ENCODE data around the gene TCERG1L. TPM values are rescaled to one million over a fixed set of nuclear protein-coding genes. Genes with fewer than 3 reads are reported as not detected.

The TCERG1L gene
- total RNA-seq, 1 experiment from 2014 or later = not detected

GRCh38 chr10:131090761-131091661 is 220.5 kb downstream of the TCERG1L start:
- H3K4me1 ChIP-seq (ENCODE audit: control insufficient read depth, insufficient read depth, low read length) = no peaks in the 10 kb centered on the region
- H3K36me3 ChIP-seq (ENCODE audit: control insufficient read depth, insufficient read depth, low read length) = no peaks in the 10 kb centered on the region
- intact Hi-C loops (cut with micrococcal nuclease; ENCODE audit: unreplicated experiment) = no loop called here
- POLR2A ChIA-PET = no interaction called here
- no TSS peak for BruUV-seq (replicated peaks)
- in situ Hi-C loops (cut with HindIII; ENCODE audit: low pct_unique_long_range_greater_than_20kb, low sequenced_read_pairs) = no loop called here
- TF ChIP-seq SIN3A (IDR thresholded peaks at IDR 0.05; ENCODE audit: borderline replicate concordance, insufficient read depth, low read depth, low read length) (no peak), TCF7L2 (IDR thresholded peaks at IDR 0.05; ENCODE audit: low read depth, low read length) (no peak)
- no peak overlapping the region for H3K27ac ChIP-seq (ENCODE audit: low read length)
- ATAC-seq (0 out of 2 replicates have a peak, but pooled peaks have one; percentile 16), DNase-seq (ENCODE audit: low read depth, low spot score) (no peak)
- CTCF ChIA-PET = no interaction called here
- H3K4me3 ChIP-seq (ENCODE audit: low read depth in 2 of 2, low read length in 2 of 2) = no peak overlapping the region
- no peaks in the 10 kb centered on the region for H3K9me3 ChIP-seq (ENCODE audit: control insufficient read depth, insufficient read depth, low read depth, low read length)
- H3K27me3 ChIP-seq (ENCODE audit: control insufficient read depth, insufficient read depth, low read length) = no peaks in the 10 kb centered on the region; the same call in 1 of the 2 replicates

DNA sequence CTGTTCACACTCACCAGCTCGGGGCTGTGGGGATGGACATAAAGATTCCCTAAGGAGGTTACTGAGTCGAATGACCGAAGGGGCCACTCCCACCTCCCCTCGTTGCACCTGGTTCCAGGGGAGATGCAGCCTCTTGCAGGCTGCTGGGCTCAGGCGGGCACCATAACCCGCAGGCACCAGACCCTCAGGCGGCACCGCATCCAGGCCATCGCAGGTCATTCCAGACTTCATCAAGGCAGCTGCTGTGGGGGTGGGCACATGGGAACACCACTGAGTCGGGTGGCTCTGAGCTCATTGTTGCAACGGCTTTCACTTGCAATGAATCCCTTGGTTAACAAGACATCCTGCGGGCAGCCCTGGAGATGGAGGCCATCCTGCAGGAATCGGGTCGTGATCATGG is 221.7 kb downstream of the TCERG1L start:
- Histone ChIP-seq H3K36me3 (ENCODE audit: control insufficient read depth, insufficient read depth, low read length) (no peaks in the 10 kb centered on the region), H3K4me1 (ENCODE audit: control insufficient read depth, insufficient read depth, low read length) (no peaks in the 10 kb centered on the region), H3K4me3 (ENCODE audit: low read depth in 2 of 2, low read length in 2 of 2) (no peak overlapping the region), H3K9me3 (ENCODE audit: control insufficient read depth, insufficient read depth, low read depth, low read length) (no peaks in the 10 kb centered on the region), H3K27ac (ENCODE audit: low read length) (no peak overlapping the region), H3K27me3 (ENCODE audit: control insufficient read depth, insufficient read depth, low read length) (no peaks in the 10 kb centered on the region; the same call in 1 of the 2 replicates)
- in situ Hi-C loops (cut with HindIII; ENCODE audit: low pct_unique_long_range_greater_than_20kb, low sequenced_read_pairs) (no loop called here), intact Hi-C loops (cut with micrococcal nuclease; ENCODE audit: unreplicated experiment) (no loop called here)
- DNase-seq (ENCODE audit: low read depth, low spot score) (no peak), ATAC-seq (no peak)
- no TSS peak for BruUV-seq (replicated peaks)
- ChIA-PET POLR2A (interaction anchor here (0.7 kb wide), 1 partner anchor 12 kb away, joined by 3 read pairs; no protein-coding TSS in a partner anchor), CTCF (no interaction called here)
- TF ChIP-seq REST (IDR thresholded peaks at IDR 0.05; ENCODE audit: insufficient read depth in 1 of 2, low read depth in 2 of 2, low read length in 1 of 2) (no peak), CTCF (IDR thresholded peaks at IDR 0.05) (no peak), TCF7L2 (IDR thresholded peaks at IDR 0.05; ENCODE audit: low read depth, low read length) (no peak), POLR2AphosphoS5 (IDR thresholded peaks at IDR 0.05; ENCODE audit: low read depth, low read length) (no peak), SIN3A (IDR thresholded peaks at IDR 0.05; ENCODE audit: borderline replicate concordance, insufficient read depth, low read depth, low read length) (no peak)

GRCh38 chr10:131089150-131089549 is 222.4 kb downstream of the TCERG1L start:
- H3K36me3 ChIP-seq (ENCODE audit: control insufficient read depth, insufficient read depth, low read length) = no peaks in the 10 kb centered on the region
- H3K27ac ChIP-seq (ENCODE audit: low read length) = no peak overlapping the region
- H3K27me3 ChIP-seq (ENCODE audit: control insufficient read depth, insufficient read depth, low read length) = no peaks in the 10 kb centered on the region; the same call in 1 of the 2 replicates
- BruUV-seq (replicated peaks) = no TSS peak
- DNase-seq (ENCODE audit: low read depth, low spot score) (no peak), ATAC-seq (no peak)
- POLR2A ChIA-PET = no interaction called here
- H3K4me1 ChIP-seq (ENCODE audit: control insufficient read depth, insufficient read depth, low read length) = no peaks in the 10 kb centered on the region
- H3K9me3 ChIP-seq (ENCODE audit: control insufficient read depth, insufficient read depth, low read depth, low read length) = no peaks in the 10 kb centered on the region
- CTCF ChIA-PET = no interaction called here
- intact Hi-C loops (cut with micrococcal nuclease; ENCODE audit: unreplicated experiment) = no loop called here
- in situ Hi-C loops (cut with HindIII; ENCODE audit: low pct_unique_long_range_greater_than_20kb, low sequenced_read_pairs) = no loop called here
- no peak for TF ChIP-seq REST (IDR thresholded peaks at IDR 0.05; ENCODE audit: insufficient read depth in 1 of 2, low read depth in 2 of 2, low read length in 1 of 2)
- TF ChIP-seq TCF7L2 (IDR thresholded peaks at IDR 0.05; ENCODE audit: low read depth, low read length) = no peak
- TF ChIP-seq CTCF (IDR thresholded peaks at IDR 0.05) = no peak
- no peak for TF ChIP-seq SIN3A (IDR thresholded peaks at IDR 0.05; ENCODE audit: borderline replicate concordance, insufficient read depth, low read depth, low read length)
- no peak for TF ChIP-seq POLR2AphosphoS5 (IDR thresholded peaks at IDR 0.05; ENCODE audit: low read depth, low read length)
- no peak overlapping the region for H3K4me3 ChIP-seq (ENCODE audit: low read depth in 2 of 2, low read length in 2 of 2)

All from Panc1 (cell line).